ENCODE data around the gene PITPNM2. TPM values are rescaled to one million over a fixed set of nuclear protein-coding genes. Genes with fewer than 3 reads are reported as not detected.

PITPNM2 gene
- total RNA-seq, 1 donor from 2014 or later, result 19.2 TPM

GRCh38 chr12:123101526-123101925 lies 49.4 kb downstream of the PITPNM2 start:
- ATAC-seq (no peak), DNase-seq (ENCODE audit: low spot score) (no peak)

Other genes with a start within 250 kb of the PITPNM2 start
- gene ABCB9, start 184.6 kb downstream of the PITPNM2 start, total RNA-seq, result 1.2 TPM
- 26.1 TPM for gene OGFOD2, start 175.8 kb downstream of the PITPNM2 start, total RNA-seq
- gene ARL6IP4, start 170.4 kb downstream of the PITPNM2 start, total RNA-seq, result 122 TPM
- 22.2 TPM for gene MPHOSPH9, start 82.1 kb upstream of the PITPNM2 start, total RNA-seq
- gene MTRFR, start 82.3 kb upstream of the PITPNM2 start, total RNA-seq, result 7.4 TPM
- gene CDK2AP1, start 120.8 kb upstream of the PITPNM2 start, total RNA-seq, result 31.3 TPM
- 13.8 TPM for gene SBNO1, start 213.8 kb upstream of the PITPNM2 start, total RNA-seq
- gene KMT5A, start 233.0 kb upstream of the PITPNM2 start, total RNA-seq, result 14.7 TPM